ENCODE results near the gene NXPH4. TPM values are rescaled to one million over a fixed set of nuclear protein-coding genes. Genes with fewer than 3 reads are reported as not detected.
A peak's percentile ranks its signal among the peaks of the same experiment; 100 is the strongest.

NXPH4 gene
- total RNA-seq, 1 donor from 2014 or later, result not detected

DNA sequence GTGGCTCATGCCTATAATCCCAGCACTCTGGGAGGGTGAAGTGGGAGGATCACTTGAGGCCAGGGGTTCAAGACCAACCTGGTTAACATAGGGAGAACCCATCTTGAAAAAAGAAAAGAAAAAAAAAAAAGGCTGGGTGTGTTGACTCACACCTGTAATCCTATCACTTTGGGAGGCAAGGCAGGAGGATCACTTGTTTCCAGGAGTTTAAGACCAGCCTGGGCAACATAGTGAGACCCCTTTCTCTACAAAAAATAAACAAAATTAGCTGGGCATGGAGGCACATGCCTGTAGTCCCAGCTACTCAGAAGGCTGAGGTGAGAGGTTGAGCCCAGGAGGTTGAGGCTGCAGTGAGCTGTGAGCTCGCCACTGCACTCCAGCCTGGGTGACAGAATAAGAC, 46.2 kb upstream of the NXPH4 start:
- no peaks in the 10 kb centered on the region for H3K9me3 ChIP-seq
- no peaks in the 10 kb centered on the region for H3K27me3 ChIP-seq
- DNase-seq (no peak), ATAC-seq (no peak)
- TF ChIP-seq, protein P1, sequence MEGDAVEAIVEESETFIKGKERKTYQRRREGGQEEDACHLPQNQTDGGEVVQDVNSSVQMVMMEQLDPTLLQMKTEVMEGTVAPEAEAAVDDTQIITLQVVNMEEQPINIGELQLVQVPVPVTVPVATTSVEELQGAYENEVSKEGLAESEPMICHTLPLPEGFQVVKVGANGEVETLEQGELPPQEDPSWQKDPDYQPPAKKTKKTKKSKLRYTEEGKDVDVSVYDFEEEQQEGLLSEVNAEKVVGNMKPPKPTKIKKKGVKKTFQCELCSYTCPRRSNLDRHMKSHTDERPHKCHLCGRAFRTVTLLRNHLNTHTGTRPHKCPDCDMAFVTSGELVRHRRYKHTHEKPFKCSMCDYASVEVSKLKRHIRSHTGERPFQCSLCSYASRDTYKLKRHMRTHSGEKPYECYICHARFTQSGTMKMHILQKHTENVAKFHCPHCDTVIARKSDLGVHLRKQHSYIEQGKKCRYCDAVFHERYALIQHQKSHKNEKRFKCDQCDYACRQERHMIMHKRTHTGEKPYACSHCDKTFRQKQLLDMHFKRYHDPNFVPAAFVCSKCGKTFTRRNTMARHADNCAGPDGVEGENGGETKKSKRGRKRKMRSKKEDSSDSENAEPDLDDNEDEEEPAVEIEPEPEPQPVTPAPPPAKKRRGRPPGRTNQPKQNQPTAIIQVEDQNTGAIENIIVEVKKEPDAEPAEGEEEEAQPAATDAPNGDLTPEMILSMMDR (IDR thresholded peaks at IDR 0.05), result no peak
- no peaks in the 10 kb centered on the region for H3K4me1 ChIP-seq
- no peak overlapping the region for H3K4me3 ChIP-seq
- peaks cover 69% of the 10 kb centered on the region for H3K36me3 ChIP-seq
- no peak overlapping the region for H3K27ac ChIP-seq
- intact Hi-C loops (cut with DNase I), result no loop called here

DNA sequence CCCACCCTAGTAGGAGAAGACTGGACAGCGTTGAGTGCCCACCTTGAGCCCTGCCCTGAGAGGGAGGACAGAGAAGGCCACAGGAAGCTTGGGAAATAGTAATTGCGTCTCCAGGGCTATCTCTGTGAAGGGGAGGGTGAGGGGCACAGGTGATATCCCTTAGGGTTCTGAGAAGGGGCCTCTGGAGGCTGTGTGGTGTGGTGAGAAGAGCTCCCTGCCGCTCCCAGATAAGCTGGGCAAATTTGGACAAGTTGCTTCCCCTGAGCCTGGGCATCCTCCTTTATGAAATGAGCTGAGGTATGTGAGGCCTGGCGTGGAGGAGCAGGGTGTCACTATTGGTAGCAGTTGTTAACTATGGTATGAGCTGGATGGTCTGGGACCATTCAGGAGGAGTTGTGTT, 45.7 kb upstream of the NXPH4 start:
- H3K4me3 ChIP-seq, result no peak overlapping the region
- ATAC-seq, result no peak
- DNase-seq, result no peak
- no peaks in the 10 kb centered on the region for H3K4me1 ChIP-seq
- H3K27me3 ChIP-seq, result no peaks in the 10 kb centered on the region
- TF ChIP-seq, protein P1 (IDR thresholded peaks at IDR 0.05), result no peak
- no peak overlapping the region for H3K27ac ChIP-seq
- no peaks in the 10 kb centered on the region for H3K9me3 ChIP-seq
- intact Hi-C loops (cut with DNase I), result no loop called here
- H3K36me3 ChIP-seq, result peaks cover 68% of the 10 kb centered on the region

DNA sequence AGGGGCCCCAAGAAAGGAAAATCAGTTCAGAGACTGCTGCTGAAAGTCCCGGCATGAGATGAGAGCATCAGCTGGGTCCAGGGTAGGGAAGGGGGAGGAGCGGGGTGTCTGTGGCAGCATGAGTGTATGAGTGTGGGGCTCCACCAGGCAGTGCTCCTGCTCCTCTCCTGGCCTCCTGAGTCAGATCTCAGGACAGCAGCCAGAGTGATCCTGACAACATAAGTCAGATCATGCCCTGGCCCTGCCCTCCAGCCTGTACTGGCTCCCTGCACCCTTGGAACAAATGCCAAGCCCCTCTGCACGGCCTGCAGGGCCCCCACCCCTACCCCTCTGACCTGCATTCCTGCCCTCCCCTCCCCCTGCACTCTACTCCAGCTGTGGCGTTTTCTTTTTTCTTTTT, 44.9 kb upstream of the NXPH4 start:
- H3K4me3 ChIP-seq, result no peak overlapping the region
- ATAC-seq (peak; percentile 5), DNase-seq (no peak)
- no peak overlapping the region for H3K27ac ChIP-seq
- peaks cover 69% of the 10 kb centered on the region for H3K36me3 ChIP-seq
- no peaks in the 10 kb centered on the region for H3K27me3 ChIP-seq
- no peaks in the 10 kb centered on the region for H3K4me1 ChIP-seq
- TF ChIP-seq, protein P1 (IDR thresholded peaks at IDR 0.05), result no peak
- no peaks in the 10 kb centered on the region for H3K9me3 ChIP-seq
- intact Hi-C loops (cut with DNase I), result no loop called here

DNA sequence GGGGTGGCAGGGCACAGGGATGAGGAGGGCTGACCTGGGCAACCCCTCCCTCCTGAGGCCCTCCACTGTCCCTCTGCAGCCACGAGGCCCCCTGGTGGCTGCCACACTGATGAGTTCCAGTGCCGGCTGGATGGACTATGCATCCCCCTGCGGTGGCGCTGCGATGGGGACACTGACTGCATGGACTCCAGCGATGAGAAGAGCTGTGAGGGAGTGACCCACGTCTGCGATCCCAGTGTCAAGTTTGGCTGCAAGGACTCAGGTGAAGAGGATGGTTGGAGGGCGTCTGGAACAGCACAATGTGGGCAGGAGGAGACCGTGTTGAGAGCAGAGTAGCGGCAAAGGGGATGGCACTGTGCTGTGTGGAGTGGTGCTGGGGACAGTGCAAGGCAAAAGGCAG, 43.5 kb upstream of the NXPH4 start:
- Histone ChIP-seq H3K4me3 (no peak overlapping the region), H3K9me3 (no peaks in the 10 kb centered on the region), H3K4me1 (no peaks in the 10 kb centered on the region), H3K27me3 (no peaks in the 10 kb centered on the region), H3K36me3 (peaks cover 70% of the 10 kb centered on the region), H3K27ac (no peak overlapping the region)
- DNase-seq, result no peak
- TF ChIP-seq, protein P1 (IDR thresholded peaks at IDR 0.05), result peak; percentile 49
- ATAC-seq, result peak; percentile 43
- intact Hi-C loops (cut with DNase I), result no loop called here

DNA sequence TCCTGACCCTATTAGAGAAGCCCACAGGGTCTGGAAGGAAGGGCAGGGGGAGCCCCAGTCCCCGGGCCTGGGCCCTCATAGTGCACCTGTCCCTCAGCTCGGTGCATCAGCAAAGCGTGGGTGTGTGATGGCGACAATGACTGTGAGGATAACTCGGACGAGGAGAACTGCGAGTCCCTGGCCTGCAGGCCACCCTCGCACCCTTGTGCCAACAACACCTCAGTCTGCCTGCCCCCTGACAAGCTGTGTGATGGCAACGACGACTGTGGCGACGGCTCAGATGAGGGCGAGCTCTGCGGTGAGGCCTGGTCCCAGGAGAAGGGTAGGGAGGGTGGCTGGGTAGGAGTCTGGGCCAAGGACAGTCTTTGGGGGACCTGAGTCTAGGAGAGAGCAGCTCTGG, 42.9 kb upstream of the NXPH4 start:
- DNase-seq (no peak), ATAC-seq (no peak)
- no peak overlapping the region for H3K27ac ChIP-seq
- H3K4me1 ChIP-seq, result no peaks in the 10 kb centered on the region
- no peaks in the 10 kb centered on the region for H3K9me3 ChIP-seq
- peaks cover 70% of the 10 kb centered on the region for H3K36me3 ChIP-seq
- no peaks in the 10 kb centered on the region for H3K27me3 ChIP-seq
- TF ChIP-seq, protein P1 (IDR thresholded peaks at IDR 0.05), result no peak
- intact Hi-C loops (cut with DNase I), result no loop called here
- no peak overlapping the region for H3K4me3 ChIP-seq
